ENCODE measurements around the gene OR2T11.

Gene OR2T11

GRCh38 chr1:248613742-248614141 is 21.1 kb downstream of the OR2T11 start:
- TF ChIP-seq TAF1 (IDR thresholded peaks at IDR 0.05; ENCODE audit: borderline replicate concordance, insufficient read depth, low read length) (no peak), REST (IDR thresholded peaks at IDR 0.05; ENCODE audit: insufficient read depth in 1 of 2, low read depth in 2 of 2, low read length in 2 of 2) (no peak), FOXP2 (optimal IDR thresholded peaks at IDR 0.05; ENCODE audit: borderline replicate concordance, extremely low read depth, extremely low read length, insufficient read depth) (no peak), SIN3A (IDR thresholded peaks at IDR 0.05; ENCODE audit: borderline replicate concordance, insufficient read depth, low read length) (no peak), POLR2AphosphoS5 (IDR thresholded peaks at IDR 0.05; ENCODE audit: low read depth, low read length) (no peak)

- no peak for TF ChIP-seq POLR2AphosphoS5 (IDR thresholded peaks at IDR 0.05; ENCODE audit: low read depth, low read length)
- no peak for TF ChIP-seq TAF1 (IDR thresholded peaks at IDR 0.05; ENCODE audit: borderline replicate concordance, insufficient read depth, low read length)
Observed at GRCh38 chr1:248611883-248612414, 22.9 kb downstream of the OR2T11 start.

GRCh38 chr1:248610301-248610700 is 24.6 kb downstream of the OR2T11 start:
- TF ChIP-seq POLR2AphosphoS5 (IDR thresholded peaks at IDR 0.05; ENCODE audit: low read depth, low read length) (no peak), FOXP2 (optimal IDR thresholded peaks at IDR 0.05; ENCODE audit: borderline replicate concordance, extremely low read depth, extremely low read length, insufficient read depth) (no peak), SIN3A (IDR thresholded peaks at IDR 0.05; ENCODE audit: borderline replicate concordance, insufficient read depth, low read length) (no peak), REST (IDR thresholded peaks at IDR 0.05; ENCODE audit: insufficient read depth in 1 of 2, low read depth in 2 of 2, low read length in 2 of 2) (no peak), TAF1 (IDR thresholded peaks at IDR 0.05; ENCODE audit: borderline replicate concordance, insufficient read depth, low read length) (no peak)

- TF ChIP-seq TAF1 (IDR thresholded peaks at IDR 0.05; ENCODE audit: borderline replicate concordance, insufficient read depth, low read length) (no peak), REST (IDR thresholded peaks at IDR 0.05; ENCODE audit: insufficient read depth in 1 of 2, low read depth in 2 of 2, low read length in 2 of 2) (no peak), FOXP2 (optimal IDR thresholded peaks at IDR 0.05; ENCODE audit: borderline replicate concordance, extremely low read depth, extremely low read length, insufficient read depth) (no peak), POLR2AphosphoS5 (IDR thresholded peaks at IDR 0.05; ENCODE audit: low read depth, low read length) (no peak), SIN3A (IDR thresholded peaks at IDR 0.05; ENCODE audit: borderline replicate concordance, insufficient read depth, low read length) (no peak)
Observed at GRCh38 chr1:248599396-248599795, 35.5 kb downstream of the OR2T11 start.

GRCh38 chr1:248597589-248597988 is 37.3 kb downstream of the OR2T11 start, which contains the start of gene OR2T10:
Gene OR2T10, minus strand, starts transcription at chr1:248597700. Its CDS starts 3,932 bp downstream, at chr1:248593768.
- TF ChIP-seq TAF1 (IDR thresholded peaks at IDR 0.05; ENCODE audit: borderline replicate concordance, insufficient read depth, low read length) = no peak
- TF ChIP-seq REST (IDR thresholded peaks at IDR 0.05; ENCODE audit: insufficient read depth in 1 of 2, low read depth in 2 of 2, low read length in 2 of 2) = no peak
- no peak for TF ChIP-seq POLR2AphosphoS5 (IDR thresholded peaks at IDR 0.05; ENCODE audit: low read depth, low read length)
- TF ChIP-seq FOXP2 (optimal IDR thresholded peaks at IDR 0.05; ENCODE audit: borderline replicate concordance, extremely low read depth, extremely low read length, insufficient read depth) = no peak
- TF ChIP-seq SIN3A (IDR thresholded peaks at IDR 0.05; ENCODE audit: borderline replicate concordance, insufficient read depth, low read length) = no peak
